ENCODE data around the gene THAP3.
"Not testable (repeated sequence)": the region's sequence is repeated elsewhere in the genome, so short reads cannot be mapped to it uniquely, and the experiment has no call there.

The THAP3 gene

DNA sequence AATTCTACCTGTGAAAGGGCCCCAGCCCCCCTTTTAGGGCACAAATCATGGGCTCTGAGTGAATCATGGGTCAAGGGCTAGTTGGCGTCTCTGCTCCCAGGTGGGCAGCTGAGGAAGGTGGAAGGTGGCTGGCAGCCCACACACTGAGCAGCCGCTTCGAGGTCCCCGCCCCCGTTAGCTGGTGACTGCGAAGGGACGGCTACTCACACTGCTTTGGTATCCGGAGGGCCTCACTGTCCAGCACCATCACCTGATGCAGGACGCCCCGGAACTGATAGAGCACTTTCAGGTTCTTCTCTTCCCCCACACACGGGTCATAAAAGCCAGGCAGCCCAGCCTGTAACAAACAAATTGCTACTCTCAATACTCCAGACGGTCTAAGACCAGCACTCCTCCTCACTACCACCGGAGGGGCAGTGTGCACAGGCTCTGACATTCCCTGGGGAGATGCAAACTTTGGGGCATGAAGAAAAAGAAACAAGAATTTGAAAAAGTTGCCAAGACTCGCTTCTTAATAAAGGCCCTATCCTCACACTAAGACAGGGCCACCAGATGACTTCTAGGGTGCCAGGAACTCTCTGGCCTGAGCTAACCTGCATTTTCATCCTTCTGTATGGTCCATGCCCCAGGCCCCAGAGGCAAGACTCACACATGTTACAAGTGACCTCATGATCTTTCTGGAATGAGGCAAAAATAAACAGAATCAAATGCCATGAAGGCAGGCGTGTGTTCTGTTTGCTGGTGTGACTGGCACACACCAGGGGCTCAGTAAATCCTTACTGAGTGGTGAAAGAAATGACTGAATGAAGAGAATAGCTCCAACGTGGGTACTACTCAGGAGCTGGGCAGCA is 11.5 kb downstream of the THAP3 start:
- FAIRE-seq = no peak

- FAIRE-seq = not testable (repeated sequence)
These were observed 12.1 kb downstream of the THAP3 start for GRCh38 chr1:6636778-6637177.

- no peak for FAIRE-seq
These were observed 13.1 kb downstream of the THAP3 start for GRCh38 chr1:6637770-6638169.

DNA sequence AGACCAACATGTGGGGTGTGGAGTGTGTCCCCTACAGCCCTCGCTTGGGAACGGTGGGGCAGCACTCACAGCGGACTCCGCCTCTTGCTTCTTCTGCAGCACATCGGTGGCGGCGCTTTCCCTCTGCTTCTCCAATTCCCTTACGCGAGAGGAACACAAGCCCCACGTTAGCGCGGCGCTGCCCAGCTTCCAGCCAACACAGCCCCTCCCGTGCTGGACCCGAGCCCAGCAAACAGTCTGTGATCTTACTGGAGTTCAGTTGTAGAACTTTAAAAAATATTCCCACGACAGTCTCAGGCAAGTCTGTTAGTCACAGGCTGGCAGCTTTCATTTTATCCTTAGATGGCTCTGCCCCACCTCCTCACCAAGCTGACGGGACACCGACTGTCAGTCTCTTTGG is 13.6 kb downstream of the THAP3 start:
- FAIRE-seq = no peak

DNA sequence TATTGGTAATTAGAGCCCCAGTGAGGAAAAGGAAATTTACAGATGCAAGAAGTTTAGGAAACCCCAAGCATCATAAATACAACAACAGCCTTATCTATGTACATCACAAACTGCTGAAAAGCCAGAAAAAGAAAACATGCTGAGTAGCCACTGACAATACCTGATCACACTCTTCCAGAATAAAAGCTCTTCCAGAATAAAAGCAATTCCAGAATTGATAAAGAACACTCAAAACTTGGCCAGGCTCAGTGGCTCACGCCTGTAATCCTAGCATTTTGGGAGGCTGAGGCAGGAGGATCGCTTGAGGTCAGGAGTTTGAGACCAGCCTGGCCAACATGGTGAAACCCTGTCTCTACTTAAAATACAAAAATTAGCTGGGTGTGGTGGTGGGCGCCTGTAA is 16.2 kb downstream of the THAP3 start:
- FAIRE-seq = not testable (repeated sequence)

DNA sequence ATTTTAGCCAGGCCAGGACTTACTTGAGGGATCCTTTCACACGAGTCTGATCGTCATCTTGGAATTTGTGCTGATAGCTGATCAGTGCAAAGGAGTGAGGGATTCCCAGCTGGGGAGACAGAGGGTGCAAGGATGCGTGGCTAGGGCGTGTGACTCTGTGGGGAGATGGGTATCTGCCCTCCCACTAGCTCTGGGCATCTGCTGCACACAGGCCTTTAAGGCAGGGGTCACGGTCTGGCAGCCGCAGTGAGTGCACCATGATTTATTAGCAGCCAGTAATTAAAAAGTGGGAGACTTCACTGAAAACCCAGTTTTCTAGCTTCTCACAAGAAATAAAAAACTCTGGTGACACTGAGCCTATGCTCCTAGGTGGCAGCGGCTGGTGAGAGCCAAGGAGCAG is 20.4 kb downstream of the THAP3 start:
- no peak for FAIRE-seq

DNA sequence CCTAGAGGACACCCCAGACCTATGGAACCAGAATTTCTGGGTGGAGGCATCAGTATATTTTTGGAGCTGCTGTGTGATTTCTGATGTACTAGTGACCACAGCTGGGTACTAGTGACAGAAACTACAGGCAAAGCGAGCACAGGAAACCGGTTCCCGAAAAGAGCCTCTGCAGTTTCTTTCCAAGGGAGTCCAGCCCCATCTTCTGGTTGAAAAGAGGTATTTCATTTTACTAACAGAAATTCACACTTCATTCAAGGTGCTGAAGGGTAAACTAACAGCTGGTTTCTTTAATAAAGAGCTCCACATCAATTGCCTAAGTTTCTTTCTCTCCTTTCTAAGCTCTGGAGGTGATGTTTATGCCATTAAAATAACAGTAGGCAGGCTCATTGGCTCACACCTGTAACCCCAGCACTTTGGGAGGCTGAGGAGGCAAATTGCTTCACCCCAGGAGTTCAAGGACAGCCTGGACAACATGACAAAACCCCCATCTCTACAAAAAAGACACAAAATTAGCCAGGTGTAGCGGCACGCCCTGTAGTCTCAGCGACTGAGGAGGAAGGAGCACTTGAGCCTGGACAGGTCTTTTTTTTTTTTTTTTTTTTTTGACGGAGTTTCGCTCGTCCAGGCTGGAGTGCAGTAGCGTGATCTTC is 22.0 kb downstream of the THAP3 start:
- FAIRE-seq = peak; percentile 88

GRCh38 chr1:6648556-6648955 is 23.9 kb downstream of the THAP3 start:
- FAIRE-seq = no peak

DNA sequence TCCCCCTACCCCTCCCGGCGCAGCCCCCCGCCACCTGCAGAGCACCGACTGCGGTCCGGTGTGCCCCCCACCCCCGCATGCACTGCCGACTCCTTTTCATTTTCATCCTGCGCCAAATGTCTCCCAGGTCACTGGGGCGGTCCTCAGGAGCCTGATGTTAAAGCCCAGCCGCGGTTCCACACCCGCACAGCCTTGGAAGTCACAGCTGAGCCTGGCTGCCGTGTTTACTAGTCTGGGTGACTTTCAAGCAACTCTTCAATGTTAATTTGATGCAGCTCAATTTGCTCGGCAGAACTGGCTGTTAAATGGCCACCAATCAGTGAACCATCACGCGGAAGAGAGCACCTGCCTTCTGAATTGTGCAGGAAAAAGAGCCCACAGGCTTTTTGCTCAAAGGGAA is 27.2 kb downstream of the THAP3 start:
- no peak for FAIRE-seq

GRCh38 chr1:6652986-6653385 is 28.3 kb downstream of the THAP3 start:
- FAIRE-seq = no peak

DNA sequence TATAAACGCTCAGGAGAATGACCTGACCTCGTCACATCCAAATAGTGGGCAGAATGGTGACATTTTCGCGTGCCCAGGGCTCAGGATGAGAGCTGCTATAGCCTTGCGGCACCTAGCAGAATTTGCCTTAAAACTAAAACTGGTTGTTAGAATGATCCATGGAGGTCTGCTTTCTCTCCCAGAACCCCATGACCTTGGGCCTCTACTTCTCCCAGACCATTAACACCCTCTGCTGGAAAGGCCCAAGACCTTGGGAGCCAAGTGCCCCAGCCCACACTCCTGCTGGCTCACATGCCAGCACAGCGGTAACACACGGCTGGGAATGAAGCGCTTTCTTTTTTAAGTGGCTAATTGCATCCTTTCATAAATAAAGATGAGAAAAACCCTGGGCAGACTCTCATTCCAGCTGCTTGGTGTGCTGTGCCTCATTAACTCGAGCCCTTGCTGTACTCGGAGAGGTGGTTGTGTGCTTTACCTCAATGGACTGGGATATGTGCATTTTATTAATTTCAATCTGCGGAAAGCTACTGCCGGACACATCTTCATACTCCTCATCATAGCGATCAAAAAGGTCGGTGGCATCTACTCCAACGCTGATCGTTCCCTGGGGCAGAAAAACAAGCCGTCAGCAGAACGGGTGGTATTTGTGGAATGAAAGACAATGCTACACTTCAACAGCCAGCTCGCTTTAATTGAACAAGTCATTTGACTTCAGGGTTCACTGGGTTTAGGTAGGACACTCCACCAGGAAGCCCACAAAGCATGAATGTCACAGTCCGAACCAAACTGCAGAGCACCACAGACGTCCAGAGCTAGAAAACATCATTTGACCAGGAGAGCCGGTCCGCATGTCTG is 29.0 kb downstream of the THAP3 start:
- no peak for FAIRE-seq

- no peak for FAIRE-seq
These were observed 32.5 kb downstream of the THAP3 start for GRCh38 chr1:6657138-6657537.

DNA sequence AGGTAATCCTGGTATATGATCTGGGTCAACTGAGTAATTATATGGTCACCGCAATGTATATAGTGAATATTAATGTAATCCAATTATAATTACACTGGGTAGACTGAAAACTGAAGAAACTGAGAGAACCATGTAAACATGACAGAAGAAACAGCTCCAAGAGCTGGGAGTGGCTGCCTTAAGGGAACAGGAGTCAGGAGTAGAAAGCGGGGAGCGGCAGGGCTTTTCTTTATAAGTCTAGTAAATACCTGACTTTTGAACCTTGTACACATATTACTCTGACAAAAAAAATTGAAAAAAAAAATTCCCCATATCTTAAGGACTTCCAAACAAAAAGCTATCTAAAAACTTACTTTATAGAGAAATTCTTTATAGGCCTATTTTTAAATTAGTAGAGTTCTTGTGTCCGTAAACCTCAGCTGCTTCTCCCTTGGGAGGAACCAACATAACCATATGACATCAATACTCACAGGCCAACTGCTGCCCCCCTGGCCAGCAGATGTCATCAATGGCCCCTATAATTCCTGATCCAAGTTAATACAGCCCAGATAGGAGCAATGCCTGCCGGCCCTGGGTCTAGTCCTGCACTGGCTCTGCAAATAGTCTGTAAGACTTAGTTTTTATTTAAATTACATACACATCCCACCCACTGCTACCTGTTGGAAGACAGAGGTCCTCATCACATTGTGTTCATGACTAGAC is 33.8 kb downstream of the THAP3 start:
- no peak for FAIRE-seq

- no peak for FAIRE-seq
These were observed 35.9 kb downstream of the THAP3 start for GRCh38 chr1:6660415-6661049.

DNA sequence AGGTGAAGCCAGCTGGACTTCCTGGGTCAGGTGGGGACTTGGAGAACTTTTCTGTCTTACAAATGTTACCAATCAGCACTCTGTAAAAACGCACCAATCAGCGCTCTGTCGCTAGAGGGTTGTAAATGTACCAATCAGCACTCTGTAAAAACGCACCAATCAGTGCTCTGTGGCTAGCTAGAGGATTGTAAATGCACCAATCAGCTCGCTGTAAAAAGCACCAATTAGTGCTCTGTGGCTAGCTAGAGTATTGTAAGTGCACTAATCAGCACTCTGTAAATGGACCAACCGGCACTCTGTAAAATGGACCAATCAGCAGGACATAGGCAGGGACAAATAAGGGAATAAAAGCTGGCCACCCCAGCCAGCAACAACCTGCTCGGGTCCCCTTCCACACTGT is 37.8 kb downstream of the THAP3 start:
- FAIRE-seq = not testable (repeated sequence)

DNA sequence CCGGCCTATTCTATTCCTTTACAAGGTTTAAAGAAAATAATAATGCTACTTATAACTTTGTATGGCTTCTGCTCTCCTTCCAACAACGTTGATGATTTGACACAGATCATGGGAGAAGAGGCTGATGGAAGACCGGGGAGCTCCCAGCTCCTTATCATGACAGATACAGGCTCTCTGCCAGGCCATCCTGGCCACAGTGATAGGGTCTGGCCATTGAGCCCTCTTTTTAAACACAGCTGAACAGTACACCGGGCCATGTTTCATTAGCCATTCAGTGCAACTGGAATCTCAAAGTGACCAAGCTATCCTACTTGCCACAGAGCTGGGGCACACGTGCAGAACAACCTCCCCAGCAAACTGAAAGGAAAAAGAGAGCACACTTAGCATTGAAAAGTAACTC is 42.0 kb downstream of the THAP3 start:
- no peak for FAIRE-seq

- FAIRE-seq = no peak
These were observed 42.5 kb downstream of the THAP3 start for GRCh38 chr1:6667139-6667538.

GRCh38 chr1:6668503-6668902 is 43.8 kb downstream of the THAP3 start:
- FAIRE-seq = no peak

- FAIRE-seq = no peak
These were observed 47.9 kb downstream of the THAP3 start for GRCh38 chr1:6672558-6672957.

GRCh38 chr1:6673816-6674398 is 49.2 kb downstream of the THAP3 start:
- FAIRE-seq = no peak

GRCh38 chr1:6674771-6675170 is 50.1 kb downstream of the THAP3 start:
- FAIRE-seq = no peak

DNA sequence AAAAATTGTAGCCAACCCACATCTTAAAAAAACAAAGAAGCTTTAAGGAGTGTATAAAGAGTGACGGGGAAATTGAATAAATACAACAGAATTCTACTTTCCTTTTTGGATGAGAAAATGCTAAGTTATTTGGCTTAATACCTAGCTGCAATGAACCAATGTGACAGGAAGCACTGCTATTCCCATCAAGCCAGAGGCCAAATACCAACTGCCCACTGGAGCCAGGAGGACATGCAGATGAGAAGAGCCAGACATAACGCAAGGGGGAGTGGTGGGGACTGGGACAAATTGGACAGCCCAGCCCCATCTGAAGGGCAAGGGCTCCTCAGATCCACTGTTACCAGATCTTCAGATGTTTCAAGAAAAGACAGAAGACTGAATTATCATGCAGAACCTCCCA is 51.3 kb downstream of the THAP3 start:
- no peak for FAIRE-seq
